DND-41 (cell line): Measurements from ENCODE around the gene SIGMAR1.

Source experiments
- EZH2 ChIP-seq: IDR thresholded peaks from 3 replicates; pipeline ENCODE4 v1.6.1; 2012; ENCODE audit warnings: borderline replicate concordance, low read depth, mild to moderate bottlenecking, moderate library complexity, low read length, inconsistent platforms; ENCODE audit not compliant: severe bottlenecking
- TF ChIP-seq, protein P1 (sequence below): IDR thresholded peaks from 2 replicates; pipeline ENCODE4 v1.5.1; 2012; ENCODE audit warnings: borderline replicate concordance, low read length, moderate library complexity, mild to moderate bottlenecking; ENCODE audit not compliant: poor library complexity, severe bottlenecking; ENCODE audit errors: extremely low read depth

- TF ChIP-seq EZH2, result no peak
- TF ChIP-seq, protein P1, sequence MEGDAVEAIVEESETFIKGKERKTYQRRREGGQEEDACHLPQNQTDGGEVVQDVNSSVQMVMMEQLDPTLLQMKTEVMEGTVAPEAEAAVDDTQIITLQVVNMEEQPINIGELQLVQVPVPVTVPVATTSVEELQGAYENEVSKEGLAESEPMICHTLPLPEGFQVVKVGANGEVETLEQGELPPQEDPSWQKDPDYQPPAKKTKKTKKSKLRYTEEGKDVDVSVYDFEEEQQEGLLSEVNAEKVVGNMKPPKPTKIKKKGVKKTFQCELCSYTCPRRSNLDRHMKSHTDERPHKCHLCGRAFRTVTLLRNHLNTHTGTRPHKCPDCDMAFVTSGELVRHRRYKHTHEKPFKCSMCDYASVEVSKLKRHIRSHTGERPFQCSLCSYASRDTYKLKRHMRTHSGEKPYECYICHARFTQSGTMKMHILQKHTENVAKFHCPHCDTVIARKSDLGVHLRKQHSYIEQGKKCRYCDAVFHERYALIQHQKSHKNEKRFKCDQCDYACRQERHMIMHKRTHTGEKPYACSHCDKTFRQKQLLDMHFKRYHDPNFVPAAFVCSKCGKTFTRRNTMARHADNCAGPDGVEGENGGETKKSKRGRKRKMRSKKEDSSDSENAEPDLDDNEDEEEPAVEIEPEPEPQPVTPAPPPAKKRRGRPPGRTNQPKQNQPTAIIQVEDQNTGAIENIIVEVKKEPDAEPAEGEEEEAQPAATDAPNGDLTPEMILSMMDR, result peak; percentile 89
Observed at GRCh38 chr9:34633851-34634550, 3.6 kb downstream of the SIGMAR1 start.
